Panc1 (cell line): ENCODE data around the gene KRT6C. TPM values are rescaled to one million over a fixed set of nuclear protein-coding genes. Genes with fewer than 3 reads are reported as not detected.

Experiments
- ATAC-seq: fragments of 200-7000 bp; cut with Tn5 transposase; 2 replicates; pipeline ENCODE4 v1.9.1; 2020; ENCODE audit warnings: mild to moderate bottlenecking, moderate library complexity
- BruUV-seq: library from RNA; stranded (reverse); fragments of 400-500 nt; replicated peaks from 2 replicates; lab custom pipeline; 2021; lab: Mats Ljungman, UMichigan
- CTCF ChIA-PET: fragments of 300-600 bp; sonication (Branson Sonifier 250); formaldehyde crosslinking; loops from one replicate; lab custom pipeline; 2022; ENCODE audit warnings: antibody characterized with exemption; lab: Charles Lee
- POLR2A ChIA-PET: fragments of 300-600 bp; sonication (Branson Sonifier 250); formaldehyde crosslinking; loops from one replicate; lab custom pipeline; 2022; ENCODE audit warnings: antibody characterized with exemption; lab: Charles Lee
- DNase-seq: peaks from one replicate; pipeline ENCODE4 v3.0.0-alpha.2; 2010; ENCODE audit warnings: low read depth, low spot score
- H3K27ac ChIP-seq: 2 replicates; pipeline ENCODE4 v1.5.1; 2011; ENCODE audit warnings: mild to moderate bottlenecking, low read length, inconsistent platforms
- H3K27me3 ChIP-seq: fragments of 200-500 bp; sonication (Bioruptor generic); 2 replicates; pipeline ENCODE4 v1.6.0; 2014; ENCODE audit warnings: low read length, inconsistent platforms; ENCODE audit not compliant: control insufficient read depth, insufficient read depth
- H3K36me3 ChIP-seq: fragments of 200-500 bp; sonication (Bioruptor generic); 2 replicates; pipeline ENCODE4 v1.5.1; 2014; ENCODE audit warnings: inconsistent platforms, mild to moderate bottlenecking, low read length, moderate library complexity; ENCODE audit not compliant: control insufficient read depth, insufficient read depth
- H3K4me1 ChIP-seq: 2 replicates; pipeline ENCODE4 v1.5.1; 2011; ENCODE audit warnings: inconsistent platforms, mild to moderate bottlenecking, low read length, moderate library complexity; ENCODE audit not compliant: control insufficient read depth, insufficient read depth
- H3K4me3 ChIP-seq, 2 experiments: 2 replicates each; pipeline ENCODE4 v1.5.1; 2011 to 2012; ENCODE audit warnings: low read depth in 2 of 2, low read length in 2 of 2, mild to moderate bottlenecking in 2 of 2, inconsistent platforms in 1 of 2, moderate library complexity in 1 of 2
- H3K9me3 ChIP-seq: fragments of 200-500 bp; sonication (Bioruptor generic); 2 replicates; pipeline ENCODE4 v1.5.1; 2014; ENCODE audit warnings: low read depth, mild to moderate bottlenecking, inconsistent platforms, low read length, moderate library complexity; ENCODE audit not compliant: control insufficient read depth, insufficient read depth
- POLR2AphosphoS5 ChIP-seq: IDR thresholded peaks from 2 replicates; pipeline ENCODE4 v1.6.1; 2012; ENCODE audit warnings: mild to moderate bottlenecking, low read depth, low read length, moderate library complexity
- REST ChIP-seq, 2 experiments: IDR thresholded peaks; 2 replicates each; pipeline ENCODE4 v1.6.1; 2011 to 2012; ENCODE audit warnings: low read depth in 2 of 2, control low read depth in 1 of 2, low read length in 1 of 2, mild to moderate bottlenecking in 1 of 2, moderate library complexity in 1 of 2; ENCODE audit not compliant: insufficient read depth in 1 of 2
- SIN3A ChIP-seq: IDR thresholded peaks from 2 replicates; pipeline ENCODE4 v1.6.1; 2012; ENCODE audit warnings: low read depth, mild to moderate bottlenecking, low read length, moderate library complexity, borderline replicate concordance; ENCODE audit not compliant: insufficient read depth
- TCF7L2 ChIP-seq: IDR thresholded peaks from 2 replicates; pipeline ENCODE4 v1.6.1; 2011; ENCODE audit warnings: mild to moderate bottlenecking, low read depth, low read length, inconsistent platforms
- in situ Hi-C: cut with HindIII; loops from 2 replicates; pipeline ENCODE4 v1.10.0; 2016; ENCODE audit warnings: low sequenced_read_pairs, low pct_unique_long_range_greater_than_20kb
- intact Hi-C: fragments of 100-400 bp; cut with micrococcal nuclease; formaldehyde crosslinking; loops from one replicate; pipeline ENCODE4 v1.10.0; 2022; ENCODE audit not compliant: unreplicated experiment
- total RNA-seq: library from RNA; stranded (reverse); gene quantifications from one replicate; pipeline ENCODE4 v1.2.1, GENCODE V29; 2021; ENCODE audit not compliant: unreplicated experiment
- TF ChIP-seq, protein P1 (sequence below): fragments of 450-650 bp; IDR thresholded peaks from 2 replicates; pipeline ENCODE4 v1.5.1; 2017; ENCODE audit warnings: mild to moderate bottlenecking

The KRT6C gene
- total RNA-seq, 1 experiment from 2014 or later = not detected

DNA sequence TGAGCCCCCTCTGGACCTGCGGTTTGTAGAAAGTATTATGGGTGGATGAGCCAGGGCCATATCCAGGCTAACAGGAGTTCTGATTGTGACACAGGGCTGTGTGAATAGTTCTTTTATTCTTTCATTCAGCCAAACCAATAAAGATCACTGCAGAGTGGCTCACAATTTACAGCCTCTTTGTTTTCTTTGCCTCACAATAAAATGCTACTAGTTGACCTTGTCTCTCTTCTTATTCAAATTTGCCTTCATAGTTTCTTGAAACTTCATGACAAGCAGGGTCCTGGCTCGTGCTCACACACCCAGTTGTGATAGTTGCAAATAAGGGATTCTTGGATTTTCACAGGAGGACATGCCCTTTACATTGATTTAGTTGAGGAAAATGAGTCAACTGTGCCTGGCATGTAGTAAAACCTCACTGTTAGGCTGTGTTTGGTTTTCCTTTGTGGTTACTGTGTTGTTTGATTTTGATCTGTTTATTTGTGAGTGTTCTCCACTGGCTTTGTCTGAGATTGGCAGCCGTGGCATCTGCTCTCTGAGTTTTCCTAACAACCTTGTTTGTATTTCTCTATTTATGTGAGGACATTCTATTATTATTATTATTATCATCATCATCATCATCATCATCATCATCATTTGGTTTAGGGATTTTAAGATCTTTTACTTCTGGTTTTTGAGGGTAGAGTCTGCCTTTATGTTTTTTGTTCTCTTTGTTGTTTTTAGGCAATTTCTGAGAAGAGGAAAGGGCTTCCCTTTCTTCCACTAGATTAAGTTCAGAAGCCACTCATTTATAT is 19.0 kb downstream of the KRT6C start:
- no peaks in the 10 kb centered on the region for H3K9me3 ChIP-seq
- no peaks in the 10 kb centered on the region for H3K36me3 ChIP-seq
- H3K4me3 ChIP-seq = no peak overlapping the region
- ChIA-PET CTCF (no interaction called here), POLR2A (no interaction called here)
- peak; percentile 70 for DNase-seq
- peaks cover 8% of the 10 kb centered on the region; the same call in 1 of the 2 replicates for H3K4me1 ChIP-seq
- no peak overlapping the region; the same call in 1 of the 2 replicates for H3K27ac ChIP-seq
- TF ChIP-seq POLR2AphosphoS5 = peak; percentile 60; the same call in 1 of the 2 replicates
- no peak; a peak in 1 of 4 replicates for TF ChIP-seq REST (IDR thresholded peaks at IDR 0.05; ENCODE audit: insufficient read depth in 1 of 2, low read depth in 2 of 2, low read length in 1 of 2)
- TF ChIP-seq, protein P1, sequence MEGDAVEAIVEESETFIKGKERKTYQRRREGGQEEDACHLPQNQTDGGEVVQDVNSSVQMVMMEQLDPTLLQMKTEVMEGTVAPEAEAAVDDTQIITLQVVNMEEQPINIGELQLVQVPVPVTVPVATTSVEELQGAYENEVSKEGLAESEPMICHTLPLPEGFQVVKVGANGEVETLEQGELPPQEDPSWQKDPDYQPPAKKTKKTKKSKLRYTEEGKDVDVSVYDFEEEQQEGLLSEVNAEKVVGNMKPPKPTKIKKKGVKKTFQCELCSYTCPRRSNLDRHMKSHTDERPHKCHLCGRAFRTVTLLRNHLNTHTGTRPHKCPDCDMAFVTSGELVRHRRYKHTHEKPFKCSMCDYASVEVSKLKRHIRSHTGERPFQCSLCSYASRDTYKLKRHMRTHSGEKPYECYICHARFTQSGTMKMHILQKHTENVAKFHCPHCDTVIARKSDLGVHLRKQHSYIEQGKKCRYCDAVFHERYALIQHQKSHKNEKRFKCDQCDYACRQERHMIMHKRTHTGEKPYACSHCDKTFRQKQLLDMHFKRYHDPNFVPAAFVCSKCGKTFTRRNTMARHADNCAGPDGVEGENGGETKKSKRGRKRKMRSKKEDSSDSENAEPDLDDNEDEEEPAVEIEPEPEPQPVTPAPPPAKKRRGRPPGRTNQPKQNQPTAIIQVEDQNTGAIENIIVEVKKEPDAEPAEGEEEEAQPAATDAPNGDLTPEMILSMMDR = no peak
- TF ChIP-seq TCF7L2 = peak; percentile 82
- BruUV-seq = no TSS peak
- ATAC-seq = peak; percentile 92
- peaks cover 3% of the 10 kb centered on the region; the same call in 1 of the 2 replicates for H3K27me3 ChIP-seq
- intact Hi-C loops (no loop called here), in situ Hi-C loops (no loop called here)

DNA sequence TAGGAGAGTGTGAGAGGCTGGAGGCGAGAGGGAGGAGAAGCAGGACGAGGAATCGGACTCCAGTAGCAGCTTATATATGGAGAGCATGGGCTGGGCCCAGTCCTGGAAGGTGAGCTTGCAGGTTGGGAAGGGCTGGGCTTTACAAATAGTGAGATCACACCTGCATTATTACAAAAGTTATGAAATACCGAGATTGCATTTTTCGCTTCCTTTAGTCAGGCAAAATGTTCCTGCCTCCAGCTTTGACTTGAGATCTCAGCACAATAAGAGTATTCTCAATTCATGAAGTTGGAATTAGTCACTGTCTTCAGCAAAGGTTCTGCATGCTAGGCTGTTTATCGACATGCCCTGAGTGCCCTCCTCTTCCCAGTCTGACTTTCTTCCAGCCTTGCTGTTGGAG is 21.5 kb downstream of the KRT6C start, which contains the start of gene KRT6B:
KRT6B (minus strand) TSS at position 46 of the 400 bp plus-strand sequence. CDS start 68 bp downstream, outside the sequence.
- ATAC-seq (no peak), DNase-seq (no peak)
- Histone ChIP-seq H3K27me3 (peaks cover 3% of the 10 kb centered on the region; the same call in 1 of the 2 replicates), H3K27ac (no peak within 1 kb of the TSS), H3K4me1 (peaks cover 8% of the 10 kb centered on the region; the same call in 1 of the 2 replicates), H3K9me3 (no peaks in the 10 kb centered on the region), H3K36me3 (no peaks in the 10 kb centered on the region), H3K4me3 (no peak within 1 kb of the TSS)
- BruUV-seq = no TSS peak
- ChIA-PET POLR2A (no interaction called here), CTCF (no interaction called here)
- intact Hi-C loops = no loop called here
- TF ChIP-seq POLR2AphosphoS5 = no peak
- TF ChIP-seq, protein P1 = no peak
- TF ChIP-seq SIN3A = no peak
- TF ChIP-seq REST (IDR thresholded peaks at IDR 0.05; ENCODE audit: insufficient read depth in 1 of 2, low read depth in 2 of 2, low read length in 1 of 2) = no peak
- no peak for TF ChIP-seq TCF7L2
- in situ Hi-C loops = no loop called here
